Heart left ventricle (tissue), 16 donors: ENCODE measurements around the gene CACNB4. TPM values are rescaled to one million over a fixed set of nuclear protein-coding genes. Genes with fewer than 3 reads are reported as not detected.

ENCODE experiments used
- ATAC-seq, 4 donors: fragments of 200-7000 bp; cut with Tn5 transposase; one replicate each; pipeline ENCODE4 v1.9.1; 2020 to 2022; ENCODE audit warnings: moderate library complexity in 4 of 4, mild to moderate bottlenecking in 3 of 4, moderate number of reproducible peaks in 1 of 4
- DNase-seq, 5 donors: peaks; one replicate each; pipeline ENCODE4 v3.0.0-alpha.2; 2020
- H3K27ac ChIP-seq, 12 donors: fragments of 200-600 bp; sonication (generic) in 4 of 12; one replicate each; pipeline versions ENCODE4 v1.5.0 to v1.8.0; 2016 to 2022; ENCODE audit warnings: mild to moderate bottlenecking in 2 of 12
- H3K27me3 ChIP-seq, 9 donors: fragments of 200-600 bp; sonication (generic) in 2 of 9; one replicate each; pipeline versions ENCODE4 v1.5.1 to v1.8.0; 2016 to 2022; ENCODE audit warnings: mild to moderate bottlenecking in 3 of 9
- H3K36me3 ChIP-seq, 9 donors: fragments of 200-600 bp; sonication (generic) in 2 of 9; one replicate each; pipeline versions ENCODE4 v1.5.0 to v1.8.0; 2018 to 2022; ENCODE audit warnings: mild to moderate bottlenecking in 2 of 9
- H3K4me1 ChIP-seq, 12 donors: fragments of 200-600 bp; sonication (generic) in 4 of 12; one replicate each; pipeline versions ENCODE4 v1.5.0 to v1.8.0; 2016 to 2022; ENCODE audit warnings: mild to moderate bottlenecking in 3 of 12
- H3K4me3 ChIP-seq, 12 donors: fragments of 200-600 bp; sonication (generic) in 4 of 12; one replicate each; pipeline versions ENCODE4 v1.5.0 to v1.8.0; 2017 to 2022; ENCODE audit warnings: mild to moderate bottlenecking in 9 of 12, moderate library complexity in 4 of 12
- H3K9me3 ChIP-seq, 12 donors: fragments of 200-600 bp; sonication (generic) in 4 of 12; one replicate each; pipeline versions ENCODE4 v1.5.0 to v1.8.0; 2016 to 2022; ENCODE audit warnings: mild to moderate bottlenecking in 1 of 12
- CTCF ChIP-seq, 12 donors: fragments of 200-600 bp; sonication (generic) in 4 of 12; IDR thresholded peaks; one replicate each; pipeline versions ENCODE4 v1.5.0 to v1.8.0; 2018 to 2022; ENCODE audit warnings: antibody characterized with exemption in 12 of 12, mild to moderate bottlenecking in 5 of 12
- POLR2A ChIP-seq, 2 donors: fragments of 450-650 bp; IDR thresholded peaks; one replicate each; pipeline ENCODE4 v1.6.1; 2017; ENCODE audit warnings: antibody characterized with exemption in 2 of 2, mild to moderate bottlenecking in 2 of 2, moderate library complexity in 2 of 2
- WGBS, 4 donors: extraction: QIAGEN DNeasy Blood & Tissue Kit in 2 of 4; methylation state at CpG; one replicate each; pipeline versions ENCODE4 v1.1.5 to v1.1.7; 2013 to 2018; 5-methylcytosine and 5-hydroxymethylcytosine counted together
- intact Hi-C, 10 donors: fragments of 100-400 bp; cut with DNase I; formaldehyde crosslinking; loops; one replicate each; pipeline versions ENCODE4 v1.11.1 to v1.14.2; 2022
- polyA plus RNA-seq, 2 donors: library from polyadenylated mRNA; stranded (reverse); fragments of 200-250 nt; gene quantifications; one replicate each; pipeline ENCODE4 v1.2.3, GENCODE V29; 2013
- total RNA-seq, 9 donors: library from RNA; depleted of rRNA in 2 of 9; stranded (reverse); fragments of >200 nt in 2 of 9; fragmentation: NEBNext Ultra II Directional in 3 of 9; extraction: Animal tissue kit (Norgen Biotek cat#: 25700) in 3 of 9; gene quantifications; one replicate each; pipeline versions ENCODE4 v1.1.0 to v1.2.4, GENCODE V29; 2016 to 2023
- donor health status: ischemic (EF 13 %, LVEDD 7.1; RV severe dilation, severe dysfunction).
- donor health status: healthy with polysubstance abuse.
- donor health status: DM: no; HTN: yes; CAD: no.
- donor health status: DM: no; HTN: no; CAD: no.
- donor health status: ischemic (EF 25% LVEDD 6.9; RV normal size, moderate dysfunction).
- donor health status: ischemic (EF 25% LVEDD 5.7; RV mildly dilated, moderate dysfunction).
- donor health status: healthy.
- donor health status: DM: yes; HTN: yes; CAD: no.
- donor health status: ischemic (EF 35%, LVEDD 5.7; RV mildly dilated, moderate dysfunction).
- donor health status: nonischemic (EF 11% LVEDD 7.7; RV severe dilation, severe dysfunction).
- donor health status: DM: yes; HTN: yes; CAD: no.
- donor health status: PGD.
- donor health status: ischemic (EF 29% LVEDD 5.4; RV normal size, mild dysfunction).
- donor health status: nonischemic (EF 23%, LVEDD 6.1; RV moderate dilation, normal function).

CACNB4 gene
- total and polyA plus RNA-seq, 11 donors, result 0.03 to 1.5 (median 0.39) TPM

GRCh38 chr2:152062125-152063091 is 36.4 kb downstream of the CACNB4 start:
- intact Hi-C loops, result no loop called here
- peaks cover 0 to 6% (median 0%) of the 10 kb centered on the region in 12 donors for H3K9me3 ChIP-seq
- no peaks in the 10 kb centered on the region for H3K27me3 ChIP-seq
- TF ChIP-seq POLR2A (IDR thresholded peaks at IDR 0.05) (no peak), CTCF (IDR thresholded peaks at IDR 0.05) (no peak)
- H3K4me1 ChIP-seq, result peaks cover 0 to 15% (median 1%) of the 10 kb centered on the region in 12 donors
- peak; percentile 51 to 94 (median 80) for ATAC-seq
- WGBS, 4 donors, result 40 to 59% (median 50%) methylated on average over 7 of the region's 7 CpGs
- peak in 4 of 5 donors; percentile 13 to 45 (median 32) for DNase-seq
- H3K27ac ChIP-seq, result peak overlapping the region in 2 of 12 donors; percentile 11 to 16
- H3K36me3 ChIP-seq, result no peaks in the 10 kb centered on the region
- H3K4me3 ChIP-seq, result peak overlapping the region in 2 of 12 donors; percentile 21 to 31

GRCh38 chr2:152061383-152061782 is 37.5 kb downstream of the CACNB4 start:
- Histone ChIP-seq H3K27ac (no peak overlapping the region), H3K4me1 (peaks cover 0 to 15% (median 1%) of the 10 kb centered on the region in 12 donors), H3K9me3 (peaks cover 0 to 6% (median 0%) of the 10 kb centered on the region in 12 donors), H3K36me3 (no peaks in the 10 kb centered on the region), H3K27me3 (no peaks in the 10 kb centered on the region), H3K4me3 (no peak overlapping the region)
- WGBS, 4 donors, result 88 to 95% (median 92%) methylated on average over 1 of the region's 1 CpG
- TF ChIP-seq POLR2A (IDR thresholded peaks at IDR 0.05) (no peak), CTCF (IDR thresholded peaks at IDR 0.05) (no peak)
- DNase-seq (no peak), ATAC-seq (no peak)
- intact Hi-C loops, result no loop called here

GRCh38 chr2:152058655-152059054 is 40.2 kb downstream of the CACNB4 start:
- DNase-seq (no peak), ATAC-seq (no peak)
- whole genome bisulfite sequencing, 4 donors, result 63 to 100% (median 86%) methylated on average over 1 of the region's 1 CpG
- Histone ChIP-seq H3K27ac (no peak overlapping the region), H3K27me3 (no peaks in the 10 kb centered on the region), H3K4me3 (no peak overlapping the region), H3K9me3 (peaks cover 0 to 6% (median 0%) of the 10 kb centered on the region in 12 donors), H3K4me1 (peaks cover 0 to 15% (median 3%) of the 10 kb centered on the region in 12 donors), H3K36me3 (no peaks in the 10 kb centered on the region)
- no peak for TF ChIP-seq POLR2A (IDR thresholded peaks at IDR 0.05)
- no peak for TF ChIP-seq CTCF (IDR thresholded peaks at IDR 0.05)
- intact Hi-C loops, result no loop called here

GRCh38 chr2:152056418-152056817 is 42.4 kb downstream of the CACNB4 start:
- TF ChIP-seq CTCF (IDR thresholded peaks at IDR 0.05) (no peak), POLR2A (IDR thresholded peaks at IDR 0.05) (no peak)
- peaks cover 0 to 6% (median 0%) of the 10 kb centered on the region in 12 donors for H3K9me3 ChIP-seq
- 58 to 84% (median 75%) methylated on average over 4 of the region's 4 CpGs for WGBS, 4 donors
- intact Hi-C loops, result no loop called here
- no peak for DNase-seq
- H3K4me1 ChIP-seq, result peaks cover 0 to 7% (median 0%) of the 10 kb centered on the region in 12 donors
- H3K4me3 ChIP-seq, result no peak overlapping the region
- no peak overlapping the region for H3K27ac ChIP-seq
- no peaks in the 10 kb centered on the region for H3K36me3 ChIP-seq
- no peaks in the 10 kb centered on the region for H3K27me3 ChIP-seq
- no peak for ATAC-seq
